Glutamatergic neuron (in vitro differentiated cells): ENCODE measurements around the gene PRMT9. TPM values are rescaled to one million over a fixed set of nuclear protein-coding genes. Genes with fewer than 3 reads are reported as not detected.

Experiments used
- DNase-seq: peaks from one replicate; pipeline ENCODE4 v3.0.0; 2022
- H3K27ac Mint-ChIP-seq: one replicate; pipeline ENCODE4 v1.8.0; 2020; ENCODE audit warnings: mild to moderate bottlenecking, mixed read lengths, inconsistent platforms; ENCODE audit not compliant: unreplicated experiment
- H3K27me3 Mint-ChIP-seq: one replicate; pipeline ENCODE4 v1.8.0; 2020; ENCODE audit warnings: mild to moderate bottlenecking, moderate library complexity, mixed read lengths, inconsistent platforms; ENCODE audit not compliant: unreplicated experiment
- H3K36me3 Mint-ChIP-seq: one replicate; pipeline ENCODE4 v1.8.0; 2020; ENCODE audit warnings: mild to moderate bottlenecking, mixed read lengths, inconsistent platforms; ENCODE audit not compliant: unreplicated experiment
- H3K4me1 Mint-ChIP-seq: one replicate; pipeline ENCODE4 v1.8.0; 2020; ENCODE audit warnings: mild to moderate bottlenecking, low read depth, mixed read lengths, inconsistent platforms; ENCODE audit not compliant: unreplicated experiment
- H3K4me3 Mint-ChIP-seq: one replicate; pipeline ENCODE4 v1.8.0; 2020; ENCODE audit warnings: mild to moderate bottlenecking, mixed read lengths, inconsistent platforms; ENCODE audit not compliant: unreplicated experiment
- H3K9me3 Mint-ChIP-seq: one replicate; pipeline ENCODE4 v1.8.0; 2020; ENCODE audit warnings: mild to moderate bottlenecking, moderate library complexity, mixed read lengths, inconsistent platforms; ENCODE audit not compliant: unreplicated experiment
- CTCF ChIP-seq: fragments of 200-600 bp; sonication (generic); IDR thresholded peaks from one replicate; pipeline ENCODE4 v1.5.0; 2021; ENCODE audit not compliant: partially characterized antibody, unreplicated experiment
- total RNA-seq: library from RNA; stranded (reverse); fragmentation: NEBNext Ultra II Directional; extraction: Animal tissue kit (Norgen Biotek cat#: 25700); gene quantifications from one replicate; pipeline ENCODE4 v1.2.1, GENCODE V29; 2021; ENCODE audit not compliant: unreplicated experiment

The PRMT9 gene
- total RNA-seq, 1 donor from 2014 or later, result 8.9 TPM

GRCh38 chr4:147635348-147635747 is 48.6 kb downstream of the PRMT9 start:
- H3K4me1 Mint-ChIP-seq, result peaks cover 3% of the 10 kb centered on the region
- no peaks in the 10 kb centered on the region for H3K36me3 Mint-ChIP-seq
- no peaks in the 10 kb centered on the region for H3K27me3 Mint-ChIP-seq
- DNase-seq, result no peak
- no peak for TF ChIP-seq CTCF
- no peak overlapping the region for H3K4me3 Mint-ChIP-seq
- H3K27ac Mint-ChIP-seq, result no peak overlapping the region
- H3K9me3 Mint-ChIP-seq, result peaks cover under 1% of the 10 kb centered on the region

- Mint-ChIP-seq H3K4me1 (no peaks in the 10 kb centered on the region), H3K9me3 (no peaks in the 10 kb centered on the region), H3K36me3 (no peaks in the 10 kb centered on the region), H3K27ac (no peak overlapping the region), H3K4me3 (no peak overlapping the region), H3K27me3 (no peaks in the 10 kb centered on the region)
- no peak for DNase-seq
- no peak for TF ChIP-seq CTCF
These were observed 50.3 kb downstream of the PRMT9 start for GRCh38 chr4:147633643-147634042.

- DNase-seq, result no peak
- Mint-ChIP-seq H3K36me3 (no peaks in the 10 kb centered on the region), H3K4me3 (no peak overlapping the region), H3K4me1 (no peaks in the 10 kb centered on the region), H3K9me3 (no peaks in the 10 kb centered on the region), H3K27me3 (no peaks in the 10 kb centered on the region), H3K27ac (no peak overlapping the region)
- TF ChIP-seq CTCF, result no peak
These were observed 50.9 kb downstream of the PRMT9 start for GRCh38 chr4:147633113-147633512.

GRCh38 chr4:147629783-147630730 is 53.9 kb downstream of the PRMT9 start:
- H3K9me3 Mint-ChIP-seq, result no peaks in the 10 kb centered on the region
- TF ChIP-seq CTCF, result no peak
- H3K4me3 Mint-ChIP-seq, result no peak overlapping the region
- H3K27me3 Mint-ChIP-seq, result no peaks in the 10 kb centered on the region
- peaks cover 4% of the 10 kb centered on the region for H3K4me1 Mint-ChIP-seq
- H3K27ac Mint-ChIP-seq, result no peak overlapping the region
- DNase-seq, result no peak
- no peaks in the 10 kb centered on the region for H3K36me3 Mint-ChIP-seq

GRCh38 chr4:147628415-147628814 is 55.5 kb downstream of the PRMT9 start:
- no peak for TF ChIP-seq CTCF
- DNase-seq, result no peak
- Mint-ChIP-seq H3K9me3 (no peaks in the 10 kb centered on the region), H3K4me1 (peaks cover 4% of the 10 kb centered on the region), H3K36me3 (no peaks in the 10 kb centered on the region), H3K27ac (no peak overlapping the region), H3K27me3 (no peaks in the 10 kb centered on the region), H3K4me3 (no peak overlapping the region)
